Activated CD4-positive, alpha-beta T cell treated with anti-CD3 and anti-CD28 coated beads for 48 hours (primary cell): Measurements from ENCODE around the gene HSD11B2.

ENCODE experiments used
- DNase-seq: peaks from one replicate; pipeline ENCODE4 v3.0.0-alpha.2; 2020

The HSD11B2 gene

GRCh38 chr16:67457611-67458010 lies 26.7 kb downstream of the HSD11B2 start:
- no peak for DNase-seq

GRCh38 chr16:67458121-67458641 lies 27.3 kb downstream of the HSD11B2 start:
- no peak for DNase-seq

GRCh38 chr16:67459066-67459860 lies 28.3 kb downstream of the HSD11B2 start:
- no peak for DNase-seq

- DNase-seq: no peak
These were observed 28.9 kb downstream of the HSD11B2 start for GRCh38 chr16:67459861-67460150.

- DNase-seq: no peak
These were observed 29.2 kb downstream of the HSD11B2 start for GRCh38 chr16:67460168-67460567.

GRCh38 chr16:67460961-67461360 lies 30.0 kb downstream of the HSD11B2 start:
- DNase-seq: no peak

- no peak for DNase-seq
These were observed 30.8 kb downstream of the HSD11B2 start for GRCh38 chr16:67461600-67462278.

GRCh38 chr16:67462279-67462655 lies 31.3 kb downstream of the HSD11B2 start:
- no peak for DNase-seq

GRCh38 chr16:67463059-67463458 lies 32.1 kb downstream of the HSD11B2 start:
- no peak for DNase-seq

- DNase-seq: no peak
These were observed 32.8 kb downstream of the HSD11B2 start for GRCh38 chr16:67463691-67464090.

- no peak for DNase-seq
These were observed 33.6 kb downstream of the HSD11B2 start for GRCh38 chr16:67464565-67464964.

- DNase-seq: no peak
These were observed 35.7 kb downstream of the HSD11B2 start for GRCh38 chr16:67466581-67466980.

- DNase-seq: no peak
These were observed 37.8 kb downstream of the HSD11B2 start for GRCh38 chr16:67468731-67469130.

- DNase-seq: no peak
These were observed 39.4 kb downstream of the HSD11B2 start for GRCh38 chr16:67470359-67470758.

GRCh38 chr16:67471758-67472384 lies 41.0 kb downstream of the HSD11B2 start:
- no peak for DNase-seq

GRCh38 chr16:67474551-67475455 lies 43.9 kb downstream of the HSD11B2 start:
- no peak for DNase-seq

GRCh38 chr16:67477960-67478554 lies 47.1 kb downstream of the HSD11B2 start:
- DNase-seq: no peak

- DNase-seq: peak; percentile 99
These were observed 50.1 kb downstream of the HSD11B2 start, which contains the start of gene ATP6V0D1 for GRCh38 chr16:67480833-67481560. Gene ATP6V0D1 (minus strand): TSS chr16:67481157. CDS start chr16:67481086, 71 bp downstream.

GRCh38 chr16:67481561-67482232 lies 50.8 kb downstream of the HSD11B2 start:
- peak; percentile 70 for DNase-seq

GRCh38 chr16:67482233-67482924 lies 51.5 kb downstream of the HSD11B2 start:
- DNase-seq: peak; percentile 14
